Measurements from ENCODE around the gene SPNS1. TPM values are rescaled to one million over a fixed set of nuclear protein-coding genes. Genes with fewer than 3 reads are reported as not detected.

The SPNS1 gene
- total and polyA plus RNA-seq, 2 of the 8 experiments (the other 6 are each of a cell fraction or from before 2014, with no cell fraction given), result 48.8 to 66.9 TPM

- ChIA-PET POLR2A (ENCODE audit: partially characterized antibody) (interaction anchor here (0.6 kb wide), 1 partner anchor 267 kb away, joined by 3 read pairs; no protein-coding TSS in a partner anchor), CTCF (ENCODE audit: partially characterized antibody) (interaction anchor here (1.0 to 4.0 kb wide), 5 partner anchors 10 to 20 kb away, joined by 3 to 14 read pairs (median 3); no protein-coding TSS in a partner anchor)
- Histone ChIP-seq H2BK15ac (ENCODE audit: low read length) (no peak overlapping the region), H3K9ac (replicated peaks in 1 of 4; ENCODE audit: extremely low read depth in 1 of 4, low read depth in 3 of 4, low read length in 3 of 4) (no peak overlapping the region), H2BK5ac (ENCODE audit: low read depth, low read length) (no peak overlapping the region), H3K36me3 (ENCODE audit: control insufficient read depth in 2 of 4, insufficient read depth in 4 of 4, low read length in 3 of 4) (peaks cover 0 to 16% (median 4%) of the 10 kb centered on the region in 4 experiments; a peak in 4 of 8 replicates), H3K9me3 (ENCODE audit: insufficient read depth in 2 of 2, low read depth in 1 of 2, low read length in 1 of 2) (peaks cover 5 to 7% of the 10 kb centered on the region in 2 experiments; a peak in 2 of 4 replicates), H3K4me3 (ENCODE audit: extremely low read depth in 1 of 4, insufficient read depth in 2 of 4, low read depth in 3 of 4, low read length in 4 of 4) (no peak overlapping the region), H3K4me2 (ENCODE audit: insufficient read depth in 1 of 2, low read depth in 2 of 2, low read length in 2 of 2) (no peak overlapping the region), H4K5ac (ENCODE audit: insufficient read length, low read depth, low read length) (no peak overlapping the region), H3K79me2 (ENCODE audit: control insufficient read depth in 1 of 2, insufficient read depth in 2 of 2, low read length in 2 of 2) (no peaks in the 10 kb centered on the region), H2AFZ (ENCODE audit: low read length) (no peak overlapping the region), H3K23ac (ENCODE audit: insufficient read length) (no peak overlapping the region), H2BK120ac (replicated peaks; ENCODE audit: low read depth, low read length) (no peak overlapping the region), H3K4ac (replicated peaks; ENCODE audit: insufficient read length, low read depth, low read length) (no peak overlapping the region), H4K91ac (replicated peaks; ENCODE audit: insufficient read length, low read length) (no peak overlapping the region), H4K20me1 (replicated peaks in 1 of 2; ENCODE audit: control insufficient read depth in 1 of 2, insufficient read depth in 2 of 2, low read length in 2 of 2) (no peaks in the 10 kb centered on the region), H3K56ac (replicated peaks; ENCODE audit: insufficient read length, low read depth, low read length) (no peak overlapping the region), H3K27me3 (replicated peaks in 1 of 4; ENCODE audit: control insufficient read depth in 3 of 4, extremely low read depth in 1 of 4, insufficient read depth in 3 of 4, low read length in 3 of 4) (no peaks in the 10 kb centered on the region), H2AK5ac (ENCODE audit: low read depth, low read length) (no peak overlapping the region), H4K8ac (ENCODE audit: extremely low read depth, insufficient read depth, low read length) (no peak overlapping the region), H3K79me1 (ENCODE audit: low read depth, low read length) (no peaks in the 10 kb centered on the region), H3K27ac (ENCODE audit: low read depth, low read length) (no peak overlapping the region), H3K18ac (ENCODE audit: extremely low read depth, low read length) (no peak overlapping the region), H3K23me2 (ENCODE audit: low read depth, low read length) (no peaks in the 10 kb centered on the region), H2BK20ac (ENCODE audit: low read length) (no peak overlapping the region), H2BK12ac (ENCODE audit: low read depth, low read length) (no peak overlapping the region), H3K14ac (ENCODE audit: insufficient read length) (no peak overlapping the region), H3K4me1 (replicated peaks in 1 of 4; ENCODE audit: control insufficient read depth in 3 of 4, insufficient read depth in 4 of 4, low read length in 3 of 4) (no peaks in the 10 kb centered on the region)
- no peak for DNase-seq (ENCODE audit: low read depth in 1 of 2, low spot score in 2 of 2)
- 92% methylated on average over 18 of the region's 18 CpGs; no CpG with 5 or more reads in 1 of the 2 experiments for WGBS, 2 experiments (ENCODE audit: extremely low coverage in 1 of 2, insufficient coverage in 1 of 2, insufficient read length in 1 of 2, insufficient replicate concordance in 2 of 2, low coverage in 1 of 2, low lambda C conversion rate in 2 of 2, missing lambda C conversion rate in 1 of 2)
- no peak for FAIRE-seq
- TF ChIP-seq GABPA (IDR thresholded peaks at IDR 0.05; ENCODE audit: borderline replicate concordance, insufficient read depth, low read length), result no peak
- TF ChIP-seq EGR1 (IDR thresholded peaks at IDR 0.05; ENCODE audit: borderline replicate concordance, low read depth, low read length), result no peak
- no peak for TF ChIP-seq BACH1 (IDR thresholded peaks at IDR 0.05; ENCODE audit: low read length)
- no peak for TF ChIP-seq BCL11A (IDR thresholded peaks at IDR 0.05; ENCODE audit: low read depth in 2 of 2, low read length in 2 of 2)
- TF ChIP-seq E2F6 (IDR thresholded peaks at IDR 0.05), result no peak
- TF ChIP-seq SRF (IDR thresholded peaks at IDR 0.05; ENCODE audit: low read depth, low read length), result no peak
- no peak for TF ChIP-seq ASH2L (IDR thresholded peaks at IDR 0.05; ENCODE audit: low read length)
- TF ChIP-seq TAF1 (IDR thresholded peaks at IDR 0.05; ENCODE audit: low read depth, low read length), result no peak
- TF ChIP-seq TBP (IDR thresholded peaks at IDR 0.05; ENCODE audit: low read depth, low read length), result no peak
Measured at GRCh38 chr16:28983644-28984043, 9.1 kb downstream of the SPNS1 start.

Data from H1 (cell line).